HUDEP-2 (cell line): ENCODE data around the gene DYNC1LI1.
"Not testable (repeated sequence)": the region's sequence is repeated elsewhere in the genome, so short reads cannot be mapped to it uniquely, and the experiment has no call there.

Experiments used
- DNase-seq, 76 experiments: peaks; one replicate each; lab custom pipeline; 2025; ENCODE audit not compliant: unreplicated experiment in 76 of 76; lab: John Stamatoyannopoulos, UW

DYNC1LI1 gene

DNA sequence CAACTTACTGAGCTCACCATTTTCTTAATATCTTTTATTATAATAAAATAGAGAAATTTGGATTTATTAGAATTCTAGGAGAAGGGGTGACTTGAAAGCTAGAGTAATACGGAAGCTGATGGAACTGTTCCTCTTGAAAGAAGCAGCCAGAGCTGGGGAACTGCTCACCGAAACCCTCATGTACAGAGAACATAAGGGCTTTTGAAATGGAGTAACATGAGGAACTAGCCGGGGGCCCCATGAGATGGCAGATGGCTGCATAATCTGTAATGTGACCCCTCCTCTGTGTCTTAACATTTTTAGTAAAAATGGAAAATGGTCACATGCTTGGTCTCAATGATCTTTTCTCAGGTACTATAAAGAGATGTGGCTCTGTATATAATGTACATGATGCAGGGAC is 15.7 kb upstream of the DYNC1LI1 start:
- no peak for DNase-seq

DNA sequence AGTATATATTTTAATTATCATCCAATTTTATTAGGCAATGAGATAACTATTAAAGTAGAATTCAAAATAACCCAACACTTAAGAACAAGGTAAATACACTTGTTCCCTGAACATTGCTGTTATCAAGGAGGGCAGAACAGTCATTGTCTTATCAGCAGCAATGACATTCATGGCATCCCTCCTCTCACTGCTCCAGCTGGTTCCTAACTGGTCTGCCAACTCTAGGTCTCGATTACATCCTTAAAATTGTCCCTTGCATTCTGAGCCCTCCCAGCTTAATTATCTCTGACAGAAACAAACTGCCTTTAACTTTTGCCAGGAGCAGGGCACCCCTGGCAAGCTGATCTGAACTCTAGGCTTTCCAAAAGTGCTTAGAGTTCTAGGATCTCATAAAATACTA is 14.0 kb upstream of the DYNC1LI1 start:
- peak in 74 of 76 experiments; percentile 6 to 95 (median 70) for DNase-seq

DNA sequence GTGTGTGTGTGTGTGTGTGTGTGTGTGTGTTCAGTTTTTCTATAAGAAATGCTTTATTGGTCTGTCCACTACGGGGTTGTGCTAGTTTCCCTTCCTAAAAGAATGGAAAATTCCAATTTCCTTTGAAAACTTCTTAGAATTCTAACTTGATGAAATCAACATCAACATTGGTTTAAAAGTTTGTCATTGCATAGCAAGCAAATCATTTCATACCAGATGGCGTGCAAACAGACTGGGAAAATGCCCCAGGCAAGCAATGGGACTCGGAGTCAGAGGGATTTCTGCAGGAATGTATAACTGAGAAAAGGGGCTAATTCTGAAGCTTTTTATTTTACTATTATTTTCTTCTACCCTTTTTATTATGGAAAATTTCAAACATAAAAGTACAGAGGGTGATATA is 13.1 kb upstream of the DYNC1LI1 start:
- DNase-seq: no peak

DNA sequence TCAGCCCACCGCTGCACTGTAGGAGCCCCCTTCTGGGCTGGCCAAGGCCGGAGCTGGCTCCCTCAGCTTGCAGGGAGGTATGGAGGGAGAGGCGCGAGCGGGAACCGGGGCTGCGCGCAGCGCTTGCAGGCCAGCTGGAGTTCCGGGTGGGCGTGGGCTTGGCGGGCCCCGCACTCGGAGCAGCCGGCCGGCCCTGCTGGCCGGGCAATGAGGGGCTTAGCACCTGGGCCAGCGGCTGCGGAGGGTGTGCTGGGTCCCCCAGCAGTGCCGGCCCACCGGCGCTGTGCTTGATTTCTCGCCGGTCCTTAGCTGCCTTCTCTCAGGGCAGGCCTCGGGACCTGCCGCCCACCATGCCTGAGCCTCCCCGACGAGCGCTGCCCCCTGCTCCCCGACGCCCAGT is 8.0 kb upstream of the DYNC1LI1 start:
- not testable (repeated sequence) for DNase-seq

DNA sequence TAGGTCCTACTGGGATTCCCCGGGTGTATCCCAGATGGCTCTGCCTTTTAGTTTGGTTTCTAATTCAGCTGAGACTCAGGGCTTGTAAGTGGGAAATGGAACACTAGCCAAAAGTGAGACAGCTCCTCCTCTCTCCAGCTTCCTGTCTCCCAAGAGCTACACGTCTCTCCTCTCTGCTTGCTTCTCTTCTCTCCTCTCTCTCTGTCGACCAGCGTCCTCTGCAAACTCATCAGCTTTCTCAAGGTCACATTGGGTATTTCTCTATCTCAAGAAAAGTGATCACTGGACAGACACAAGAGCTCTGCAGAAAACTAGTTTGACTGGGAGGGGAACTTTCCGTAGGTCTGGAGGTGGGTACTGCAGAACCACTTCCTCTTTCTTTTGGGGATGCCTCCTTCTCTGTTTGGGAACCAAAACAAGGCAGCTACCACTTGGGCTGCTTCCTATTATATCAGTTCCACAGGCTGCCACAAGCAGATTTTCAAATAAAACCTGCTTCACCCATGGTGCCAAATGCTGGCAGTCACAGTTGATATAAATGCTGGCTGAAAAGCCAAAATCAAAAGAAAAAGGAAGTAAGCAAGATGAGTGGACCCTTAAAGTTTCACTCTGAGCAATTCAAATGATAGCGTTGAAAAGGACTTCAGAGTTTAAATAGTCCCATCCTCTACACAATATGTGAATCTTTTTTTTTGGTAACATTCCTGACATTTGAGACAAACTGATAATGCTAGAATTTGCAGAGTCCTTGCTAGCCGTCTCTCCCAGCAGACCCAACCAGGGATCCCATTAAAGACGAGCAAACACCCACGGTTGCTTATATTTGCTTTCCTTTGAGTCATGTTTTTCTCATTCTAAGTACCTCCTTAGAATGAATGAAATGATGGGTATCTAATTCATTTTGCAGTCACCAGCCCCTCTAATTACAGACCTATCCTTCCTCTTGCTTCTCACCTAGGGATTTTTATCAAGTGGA is 7.2 kb upstream of the DYNC1LI1 start:
- peak in 16 of 76 experiments; percentile 2 to 56 (median 14) for DNase-seq

DNA sequence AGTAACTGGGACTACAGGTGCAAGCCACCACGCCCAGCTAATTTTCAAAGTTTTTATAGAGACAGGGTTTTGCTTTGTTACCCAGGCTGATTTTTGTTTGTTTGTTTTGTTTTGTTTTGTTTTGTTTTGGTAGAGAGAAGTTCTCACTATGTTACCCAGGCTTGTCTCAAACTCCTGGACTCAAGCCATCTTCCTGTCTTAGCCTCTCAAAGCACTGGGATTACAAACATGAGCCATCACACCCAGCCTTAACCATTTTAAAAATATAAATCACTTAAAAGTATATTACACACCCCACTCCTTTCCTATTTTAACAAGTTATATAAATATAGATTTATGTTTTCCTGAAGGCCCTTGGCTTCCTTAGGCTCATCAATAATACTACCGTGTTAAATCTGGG is 6.5 kb upstream of the DYNC1LI1 start:
- DNase-seq: no peak

DNA sequence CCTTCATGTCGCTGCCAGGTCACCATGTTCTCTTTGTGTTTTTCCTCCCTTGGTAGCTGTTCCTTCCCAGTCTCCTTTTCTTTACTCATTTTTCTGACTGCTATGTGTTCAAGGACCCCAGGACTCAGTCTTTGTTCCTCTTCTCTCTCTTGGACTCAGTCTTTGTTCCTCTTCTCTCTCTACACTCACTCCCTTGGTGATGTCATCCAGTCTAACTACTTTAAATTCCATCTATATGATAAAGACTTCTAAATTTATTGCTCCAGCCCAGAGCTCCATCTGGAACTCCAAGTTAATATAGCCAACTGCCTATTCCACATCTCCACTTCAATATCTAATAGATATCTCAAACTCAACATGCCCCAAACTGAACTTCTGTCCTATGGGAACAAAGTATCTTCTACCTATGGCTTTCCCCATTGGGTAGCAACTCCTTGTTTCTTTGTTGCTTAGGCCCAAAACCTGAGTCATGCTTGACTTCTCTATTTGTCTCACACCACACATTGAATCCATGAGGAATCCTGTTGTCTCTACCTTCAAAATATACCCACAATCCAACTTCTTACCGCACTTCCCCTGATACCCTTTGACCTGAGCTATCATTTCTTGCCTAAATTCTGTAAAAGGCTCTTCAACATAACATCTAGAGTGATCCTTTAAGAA is 4.9 kb upstream of the DYNC1LI1 start:
- DNase-seq: no peak

DNA sequence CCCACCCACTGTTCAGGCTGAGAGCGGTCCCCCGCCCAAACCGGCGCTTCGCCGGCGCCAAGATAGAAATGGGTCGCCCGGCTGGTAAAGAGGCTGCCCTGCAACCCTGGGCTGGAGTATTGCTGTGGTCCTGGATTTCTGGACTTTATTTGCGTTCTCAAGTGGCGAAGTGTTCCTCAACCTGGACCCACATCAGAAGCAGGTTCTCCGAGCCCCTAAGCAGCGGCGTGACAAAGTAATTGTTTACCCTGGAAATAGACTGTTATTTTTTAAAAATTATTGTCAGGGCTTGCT is 481 bp upstream of the DYNC1LI1 start:
- DNase-seq: peak in 2 of 76 experiments; percentile 8 to 74

DNA sequence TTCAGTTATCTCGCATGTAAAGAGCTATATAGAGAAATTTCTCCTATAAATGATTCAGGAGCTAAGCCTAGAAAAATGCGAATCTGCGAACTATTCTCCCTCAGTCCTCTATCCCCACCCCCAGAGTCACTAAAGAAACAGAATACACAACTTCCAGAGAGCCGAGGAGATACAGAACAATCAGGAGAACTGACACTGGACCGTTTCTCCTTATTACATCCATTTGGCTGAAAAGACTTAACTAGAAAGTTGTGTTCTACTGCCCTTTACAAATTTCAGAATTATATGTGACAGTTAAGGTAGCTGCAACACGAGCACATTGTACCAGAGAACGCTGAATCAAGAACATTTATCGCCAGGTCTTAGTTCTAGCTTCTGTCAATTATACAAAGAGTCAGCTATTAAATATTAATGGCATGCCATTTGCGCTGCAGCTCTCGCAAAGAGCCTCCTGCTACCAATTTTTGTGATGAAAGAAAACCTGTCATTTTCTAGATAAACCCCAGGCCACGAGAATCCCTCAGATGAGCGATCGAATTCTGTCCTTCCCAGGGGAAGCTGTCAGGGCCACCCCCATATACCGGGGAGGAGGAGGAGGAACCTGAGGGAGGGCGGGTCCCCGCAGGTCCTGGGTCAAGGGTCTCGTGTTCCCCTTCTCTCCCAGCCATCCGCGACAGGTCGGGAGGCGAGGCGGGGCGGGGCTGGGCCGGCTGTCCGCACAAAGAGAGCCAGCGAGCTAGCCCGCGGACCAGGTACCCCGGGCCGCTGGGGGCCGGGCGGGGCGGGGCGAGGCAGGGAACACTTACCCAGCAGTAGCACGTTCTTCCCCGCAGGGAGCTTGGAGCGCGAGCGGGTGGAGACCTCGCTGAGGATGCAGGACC is 878 bp downstream of the DYNC1LI1 start:
- DNase-seq: peak in 44 of 76 experiments; percentile 2 to 58 (median 26)

DNA sequence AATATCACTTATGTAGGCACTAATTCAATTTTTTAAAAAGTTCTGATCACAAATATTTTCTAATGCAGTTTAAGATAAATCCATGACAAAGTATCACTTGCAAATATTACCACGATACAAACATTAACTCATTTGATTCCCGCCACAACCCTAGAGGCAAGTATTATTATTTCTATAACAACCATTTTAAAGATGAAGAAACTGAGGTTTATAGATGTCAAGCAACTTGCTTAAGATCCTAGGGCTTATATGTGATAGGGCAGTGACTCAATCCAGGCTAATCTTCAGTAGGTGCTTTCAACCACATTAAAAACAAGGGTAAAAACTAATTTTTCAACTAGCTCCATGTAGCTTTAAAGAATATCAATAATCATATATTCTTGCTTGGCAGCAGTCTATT is 1.7 kb downstream of the DYNC1LI1 start:
- no peak for DNase-seq

DNA sequence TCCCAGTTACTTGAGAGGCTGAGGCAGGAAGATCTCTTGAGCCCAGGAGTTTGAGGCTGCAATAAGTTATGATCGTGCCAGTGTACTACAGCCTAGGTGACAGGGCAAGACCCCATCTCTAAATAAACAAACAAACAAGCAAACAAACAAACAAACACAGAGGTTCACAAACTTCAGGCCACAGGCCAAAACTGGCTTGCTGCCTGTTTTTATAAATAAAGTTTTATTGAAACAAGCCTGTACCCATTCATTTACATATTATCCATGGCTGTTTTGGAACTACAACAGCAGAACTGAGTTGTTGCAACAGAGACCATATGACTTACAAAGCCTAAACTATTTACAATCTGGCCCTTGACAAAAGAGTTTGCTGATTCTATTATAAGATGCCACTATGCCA is 6.5 kb downstream of the DYNC1LI1 start:
- DNase-seq: no peak

DNA sequence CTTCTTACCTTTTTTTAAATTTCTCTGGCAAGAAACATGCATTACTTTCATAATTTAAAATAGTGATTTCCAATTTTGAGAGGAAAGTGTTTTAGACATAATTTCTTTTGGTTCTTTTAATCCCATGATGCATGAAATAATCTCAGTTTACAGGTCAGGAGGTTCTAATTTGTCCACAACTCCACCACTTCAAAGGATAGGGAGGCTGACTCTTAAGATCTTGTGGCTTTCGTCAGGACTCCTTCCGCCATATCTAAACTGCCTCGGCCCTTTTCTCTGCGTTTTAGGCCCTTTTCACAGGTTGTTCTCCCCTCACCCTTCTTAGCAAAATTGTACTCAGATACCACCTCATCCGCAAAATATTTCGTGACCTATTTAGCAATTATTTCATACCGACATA is 8.0 kb downstream of the DYNC1LI1 start:
- no peak for DNase-seq

DNA sequence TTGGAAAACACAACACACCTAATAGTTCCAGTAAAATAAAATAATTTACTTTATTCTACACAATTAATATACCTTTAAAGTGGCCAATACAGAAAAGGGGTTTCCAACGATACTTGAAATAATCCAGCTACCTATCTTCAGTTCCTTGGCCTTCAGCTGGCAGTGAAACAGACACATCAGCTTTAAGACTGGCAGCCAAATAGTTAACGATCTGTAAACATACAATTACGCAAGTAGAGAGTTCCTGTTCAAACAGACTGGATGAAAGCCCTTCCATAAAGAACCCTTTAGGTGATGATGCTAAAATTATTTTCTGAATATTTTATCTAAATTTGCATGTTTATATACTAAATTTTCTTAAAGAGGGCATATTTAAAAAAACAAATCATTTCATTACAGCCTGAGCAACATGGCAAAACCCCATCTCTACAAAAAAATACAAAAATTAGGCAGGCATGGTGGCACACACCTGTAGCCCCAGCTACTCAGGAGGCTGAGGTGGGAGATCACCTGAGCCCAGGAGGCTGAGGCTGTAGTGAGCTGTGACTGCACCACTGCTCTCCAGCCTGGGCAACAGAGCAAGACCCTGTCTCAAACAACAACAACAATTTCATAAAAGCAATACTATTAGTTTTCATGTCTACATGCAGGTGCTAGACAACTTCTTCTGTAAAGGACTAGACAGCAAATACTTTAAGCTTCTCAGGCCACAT is 12.9 kb downstream of the DYNC1LI1 start:
- no peak for DNase-seq

DNA sequence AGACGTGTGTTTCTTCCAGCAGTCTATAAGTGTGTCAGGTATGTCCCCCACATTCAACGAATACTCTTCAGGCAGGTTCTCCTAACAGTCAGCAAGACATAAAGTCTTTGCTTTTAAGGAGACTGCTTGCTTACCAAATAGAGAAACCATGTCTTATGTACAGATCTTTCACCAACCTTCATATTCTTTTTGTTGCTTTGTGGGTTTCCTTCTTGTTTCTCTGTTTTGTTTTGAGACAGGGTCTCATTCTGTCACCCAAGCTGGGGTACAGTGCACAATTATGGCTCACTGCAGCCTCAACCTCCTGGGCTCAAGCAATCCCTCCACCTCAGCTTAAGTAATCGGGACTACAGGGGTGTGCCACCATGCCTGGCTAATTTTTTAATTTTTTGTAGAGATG is 14.3 kb downstream of the DYNC1LI1 start:
- no peak for DNase-seq

DNA sequence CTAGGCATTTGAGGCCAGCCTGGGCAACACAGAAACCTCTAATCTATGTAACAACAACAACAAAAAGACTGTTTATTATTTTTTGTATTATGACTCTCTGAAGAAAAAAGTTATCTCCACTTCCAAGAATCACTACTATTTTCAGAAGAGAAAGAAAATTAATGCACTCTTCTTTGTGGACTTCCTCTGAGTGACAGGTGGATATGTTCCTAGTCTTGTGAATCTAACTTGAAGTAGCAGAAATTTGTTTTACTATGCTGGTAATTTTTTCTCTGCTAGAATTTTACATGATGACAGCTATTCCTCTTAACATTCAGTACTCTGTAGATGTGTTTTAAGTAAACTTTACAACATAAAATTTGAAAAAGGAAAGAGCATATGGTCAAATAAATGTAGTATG is 16.7 kb downstream of the DYNC1LI1 start:
- DNase-seq: no peak

DNA sequence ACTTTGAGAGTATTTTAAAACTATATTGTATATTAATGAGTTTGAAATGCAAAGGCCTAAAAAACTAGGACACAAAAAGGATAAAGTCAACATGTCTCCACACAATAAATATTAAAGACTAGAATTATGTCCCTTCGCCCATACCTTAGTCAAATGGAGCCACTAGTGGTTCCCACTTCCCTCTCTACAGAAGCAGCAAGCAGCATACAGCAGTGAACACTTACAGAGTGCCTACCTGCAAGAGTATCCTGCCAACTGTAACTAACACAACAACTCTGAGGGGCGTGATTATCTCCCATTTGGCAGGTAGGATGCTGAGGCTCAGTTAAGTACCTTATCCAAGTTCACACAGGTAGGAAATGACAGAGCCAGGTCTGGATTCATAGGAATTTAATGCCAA is 17.2 kb downstream of the DYNC1LI1 start:
- DNase-seq: no peak

DNA sequence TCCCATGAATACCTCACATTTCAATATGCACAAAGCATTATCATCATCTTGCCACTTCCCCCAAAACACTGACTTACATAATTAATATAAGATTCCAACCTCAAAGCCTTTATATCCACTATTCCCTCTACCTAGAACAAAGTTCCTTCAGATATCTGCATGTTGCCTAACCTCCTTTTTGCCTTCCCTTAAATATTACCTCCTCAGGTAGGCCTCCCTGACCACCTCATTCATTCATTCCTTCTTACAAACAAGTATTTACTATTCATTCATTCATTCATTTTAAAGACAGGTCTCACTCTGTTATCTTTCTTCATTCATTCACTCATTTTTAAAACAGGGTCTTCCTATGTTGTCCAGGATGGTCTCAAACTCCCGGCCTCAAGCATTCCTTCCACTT is 18.6 kb downstream of the DYNC1LI1 start:
- DNase-seq: no peak

DNA sequence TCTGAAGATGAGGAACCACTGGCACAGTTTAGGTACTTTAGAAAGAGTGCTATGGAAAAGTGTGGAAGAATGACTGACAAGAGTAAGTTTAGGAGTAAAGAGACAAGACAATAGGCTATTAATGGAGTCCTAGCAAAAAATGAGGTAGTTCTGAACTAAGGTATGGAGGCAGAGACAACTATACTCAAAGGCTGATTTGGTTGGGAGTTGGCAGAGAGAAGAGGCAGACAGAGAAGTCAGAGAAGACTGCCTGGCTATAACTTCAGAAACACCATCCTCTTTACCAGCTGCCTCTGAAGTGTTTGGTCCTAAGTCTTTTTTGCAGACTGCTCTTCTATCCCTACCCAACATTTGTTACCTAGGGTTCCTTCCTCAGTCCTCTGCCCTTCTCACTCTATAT is 19.2 kb downstream of the DYNC1LI1 start:
- DNase-seq: no peak

DNA sequence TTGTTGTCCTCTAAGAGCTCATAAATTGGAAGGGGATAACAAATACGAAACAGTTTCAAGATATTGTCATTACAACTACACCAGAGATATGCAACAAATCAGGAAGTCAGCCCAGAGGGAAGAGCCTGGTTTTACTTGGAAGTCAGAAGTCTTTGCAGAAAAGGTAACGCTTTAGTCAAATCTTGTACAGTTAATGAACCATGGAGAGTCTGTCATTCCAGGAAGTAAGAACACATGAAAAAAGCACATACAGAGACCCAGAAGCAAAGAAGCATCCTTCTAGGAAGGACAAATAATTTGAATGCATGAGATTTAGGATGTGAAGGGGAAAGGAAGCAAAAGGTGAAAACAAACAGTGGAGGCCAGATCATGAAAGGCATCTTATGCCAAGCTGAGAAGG is 19.6 kb downstream of the DYNC1LI1 start:
- DNase-seq: no peak

DNA sequence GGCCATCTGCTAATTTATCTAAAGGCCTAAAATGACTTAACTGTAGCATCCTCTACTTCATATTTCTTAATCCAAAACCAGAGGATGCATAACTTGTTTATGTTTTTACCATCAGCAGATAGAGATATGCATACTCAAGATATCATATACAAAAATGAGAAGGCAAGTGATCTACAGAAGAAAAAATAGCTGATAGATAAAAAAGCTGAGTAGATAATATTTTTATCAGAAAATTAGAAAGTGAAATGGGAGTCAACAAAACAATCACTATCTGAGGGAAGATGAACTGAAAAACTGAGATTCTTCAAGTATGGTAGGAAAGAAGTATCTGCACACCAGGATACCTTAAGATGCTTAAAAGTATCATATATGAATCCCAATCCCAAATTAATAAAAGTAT is 25.4 kb downstream of the DYNC1LI1 start:
- no peak for DNase-seq

DNA sequence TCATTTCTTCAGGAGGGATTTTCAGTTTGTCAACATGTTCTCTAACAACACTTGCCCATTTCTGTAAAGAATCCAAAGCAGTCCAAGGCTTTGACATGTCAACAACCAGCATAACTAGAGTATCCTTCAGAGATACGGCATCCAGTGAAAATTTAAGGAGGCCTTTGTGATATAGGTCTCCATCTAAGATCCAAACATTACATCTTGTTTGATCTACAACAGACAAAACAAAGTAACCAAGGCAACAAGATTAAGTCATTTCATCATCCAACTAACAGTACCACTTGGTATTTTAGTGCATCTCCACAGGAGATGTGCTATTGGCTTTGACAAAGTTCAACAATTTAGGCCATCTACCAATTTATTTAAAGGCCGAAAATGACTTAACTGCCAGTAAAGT is 25.8 kb downstream of the DYNC1LI1 start:
- no peak for DNase-seq
